Trophoblast cell (in vitro differentiated cells and primary cell): ENCODE measurements around the gene HADHB.
"Not testable (repeated sequence)": the region's sequence is repeated elsewhere in the genome, so short reads cannot be mapped to it uniquely, and the experiment has no call there.

ENCODE experiments used
- DNase-seq, 2 donors: peaks; one replicate each; pipeline ENCODE4 v3.0.0-alpha.2; 2016
- H2AFZ ChIP-seq: 2 replicates; pipeline ENCODE4 v1.6.1; 2013; ENCODE audit warnings: low read length, moderate library complexity, mild to moderate bottlenecking; ENCODE audit not compliant: insufficient read depth, poor library complexity
- H2AK5ac ChIP-seq: 2 replicates; pipeline ENCODE4 v1.6.1; 2013; ENCODE audit warnings: mild to moderate bottlenecking, low read length
- H2BK120ac ChIP-seq: 2 replicates; pipeline ENCODE4 v1.6.1; 2013; ENCODE audit warnings: low read length, mild to moderate bottlenecking, moderate library complexity; ENCODE audit not compliant: insufficient read depth, poor library complexity
- H2BK12ac ChIP-seq: 2 replicates; pipeline ENCODE4 v1.6.1; 2013; ENCODE audit warnings: mild to moderate bottlenecking, low read length, moderate library complexity
- H2BK5ac ChIP-seq: 2 replicates; pipeline ENCODE4 v1.6.1; 2013; ENCODE audit warnings: low read length, low read depth, moderate library complexity, mild to moderate bottlenecking; ENCODE audit not compliant: poor library complexity
- H3K14ac ChIP-seq: 2 replicates; pipeline ENCODE4 v1.6.1; 2013; ENCODE audit warnings: mild to moderate bottlenecking, low read length
- H3K18ac ChIP-seq: 2 replicates; pipeline ENCODE4 v1.6.1; 2013; ENCODE audit warnings: mild to moderate bottlenecking, low read length
- H3K23ac ChIP-seq: 2 replicates; pipeline ENCODE4 v1.6.1; 2013; ENCODE audit warnings: low read length
- H3K27ac ChIP-seq: 2 replicates; pipeline ENCODE4 v1.5.1; 2013; ENCODE audit warnings: low read depth, mild to moderate bottlenecking, inconsistent platforms, low read length, moderate library complexity
- H3K27me3 ChIP-seq: 2 replicates; pipeline ENCODE4 v1.6.1; 2013; ENCODE audit warnings: inconsistent platforms, mild to moderate bottlenecking, low read length, moderate library complexity; ENCODE audit not compliant: insufficient read depth
- H3K36me3 ChIP-seq, 2 experiments: 1 replicate in 1 of 2; 2 replicates in 1 of 2; pipeline ENCODE4 v1.6.1; 2013; ENCODE audit warnings: low read length in 2 of 2, mild to moderate bottlenecking in 2 of 2, moderate library complexity in 1 of 2; ENCODE audit not compliant: insufficient read depth in 2 of 2, control insufficient read depth in 1 of 2
- H3K4ac ChIP-seq: 2 replicates; pipeline ENCODE4 v1.6.1; 2013; ENCODE audit warnings: low read depth, mild to moderate bottlenecking, low read length, moderate library complexity
- H3K4me1 ChIP-seq, 2 experiments: 1 replicate in 1 of 2; 2 replicates in 1 of 2; pipeline ENCODE4 v1.6.1; 2013; ENCODE audit warnings: low read length in 2 of 2, mild to moderate bottlenecking in 2 of 2, moderate library complexity in 1 of 2; ENCODE audit not compliant: insufficient read depth in 2 of 2, control insufficient read depth in 1 of 2
- H3K4me2 ChIP-seq: 2 replicates; pipeline ENCODE4 v1.6.1; 2013; ENCODE audit warnings: inconsistent platforms, mild to moderate bottlenecking, low read length, moderate library complexity
- H3K4me3 ChIP-seq: 2 replicates; pipeline ENCODE4 v1.5.1; 2013; ENCODE audit warnings: mild to moderate bottlenecking, low read depth, low read length, inconsistent platforms
- H3K79me1 ChIP-seq: one replicate; pipeline ENCODE4 v1.6.1; 2013; ENCODE audit warnings: low read length
- H3K79me2 ChIP-seq: 2 replicates; pipeline ENCODE4 v1.6.1; 2013; ENCODE audit warnings: low read length, mild to moderate bottlenecking; ENCODE audit not compliant: control insufficient read depth, insufficient read depth, poor library complexity
- H3K9ac ChIP-seq: 2 replicates; pipeline ENCODE4 v1.6.1; 2013; ENCODE audit warnings: mild to moderate bottlenecking, low read length
- H3K9me3 ChIP-seq: 2 replicates; pipeline ENCODE4 v1.6.1; 2013; ENCODE audit warnings: low read depth, mild to moderate bottlenecking, control low read depth, inconsistent platforms, low read length; ENCODE audit not compliant: insufficient read depth
- H4K12ac ChIP-seq: 2 replicates; pipeline ENCODE4 v1.6.1; 2013; ENCODE audit warnings: low read depth, mild to moderate bottlenecking, low read length, moderate library complexity
- H4K8ac ChIP-seq: 2 replicates; pipeline ENCODE4 v1.6.1; 2013; ENCODE audit warnings: low read depth, mild to moderate bottlenecking, low read length, moderate library complexity
- H4K91ac ChIP-seq: one replicate; pipeline ENCODE4 v1.6.1; 2013; ENCODE audit warnings: low read depth, mild to moderate bottlenecking, low read length, moderate library complexity
- WGBS: extraction: QIAGEN DNeasy Blood & Tissue Kit; methylation state at CpG from one replicate; pipeline ENCODE4 v1.1.7; 2013; ENCODE audit warnings: missing lambda C conversion rate; ENCODE audit not compliant: insufficient read length, insufficient coverage; ENCODE audit errors: extremely low coverage; 5-methylcytosine and 5-hydroxymethylcytosine counted together

HADHB gene

DNA sequence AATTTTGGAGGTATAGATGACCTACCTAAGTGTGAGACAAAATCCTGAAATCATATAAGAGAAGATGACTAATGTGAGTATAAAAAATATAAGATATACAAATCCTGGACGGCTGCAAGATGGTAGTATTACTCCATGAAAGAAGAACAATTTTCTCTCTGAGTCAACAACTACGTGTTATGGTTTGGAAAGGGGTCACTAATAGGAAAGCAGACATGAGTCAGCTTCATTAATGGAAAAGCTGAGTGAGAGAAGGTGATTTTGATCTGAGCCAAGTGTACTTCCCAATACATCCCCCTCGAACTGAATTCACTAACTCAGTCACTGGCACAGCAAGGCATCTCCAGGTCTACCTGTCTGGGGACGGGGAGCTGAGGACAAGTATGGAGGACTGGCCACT is 81.1 kb downstream of the HADHB start:
- Histone ChIP-seq H4K91ac (no peak overlapping the region), H3K18ac (no peak overlapping the region)

GRCh38 chr2:26326514-26326913 is 81.8 kb downstream of the HADHB start:
- no peak overlapping the region for H3K27ac ChIP-seq
- no peak overlapping the region for H3K9ac ChIP-seq
- DNase-seq = no peak
- no peak overlapping the region for H2AK5ac ChIP-seq
- no peaks in the 10 kb centered on the region for H3K27me3 ChIP-seq
- H3K18ac ChIP-seq = no peak overlapping the region
- no peak overlapping the region for H4K12ac ChIP-seq
- H3K79me2 ChIP-seq = no peaks in the 10 kb centered on the region
- no peak overlapping the region for H3K23ac ChIP-seq
- no peak overlapping the region for H3K4me2 ChIP-seq
- WGBS = no CpG with 5 or more reads among the region's 1 CpG
- no peak overlapping the region for H4K8ac ChIP-seq
- H4K91ac ChIP-seq = no peak overlapping the region
- no peaks in the 10 kb centered on the region for H3K4me1 ChIP-seq
- no peak overlapping the region for H2AFZ ChIP-seq
- H3K79me1 ChIP-seq = no peaks in the 10 kb centered on the region
- no peak overlapping the region for H2BK120ac ChIP-seq
- no peaks in the 10 kb centered on the region for H3K9me3 ChIP-seq
- no peak overlapping the region for H3K4me3 ChIP-seq
- H3K4ac ChIP-seq = no peak overlapping the region
- H2BK5ac ChIP-seq = no peak overlapping the region
- H2BK12ac ChIP-seq = no peak overlapping the region
- no peaks in the 10 kb centered on the region for H3K36me3 ChIP-seq
- no peak overlapping the region for H3K14ac ChIP-seq

More for the DNA sequence above, 81.1 kb downstream of the HADHB start:
- H3K79me1 ChIP-seq = no peaks in the 10 kb centered on the region
- DNase-seq = no peak
- no peak overlapping the region for H3K23ac ChIP-seq
- no peak overlapping the region for H3K4ac ChIP-seq
- no peak overlapping the region for H2AK5ac ChIP-seq
- H2AFZ ChIP-seq = no peak overlapping the region
- no peaks in the 10 kb centered on the region for H3K36me3 ChIP-seq
- no peak overlapping the region for H3K4me3 ChIP-seq
- no peak overlapping the region for H2BK5ac ChIP-seq
- no peak overlapping the region for H2BK120ac ChIP-seq
- H3K9me3 ChIP-seq = no peaks in the 10 kb centered on the region
- H2BK12ac ChIP-seq = no peak overlapping the region
- no peak overlapping the region for H4K12ac ChIP-seq
- no peak overlapping the region for H4K8ac ChIP-seq
- H3K9ac ChIP-seq = no peak overlapping the region
- no peaks in the 10 kb centered on the region for H3K27me3 ChIP-seq
- no CpG with 5 or more reads among the region's 4 CpGs for WGBS
- no peak overlapping the region for H3K27ac ChIP-seq
- no peaks in the 10 kb centered on the region for H3K79me2 ChIP-seq
- no peak overlapping the region for H3K14ac ChIP-seq
- H3K4me2 ChIP-seq = no peak overlapping the region
- no peaks in the 10 kb centered on the region for H3K4me1 ChIP-seq

GRCh38 chr2:26327291-26328272 is 82.8 kb downstream of the HADHB start:
- no CpG with 5 or more reads among the region's 5 CpGs for WGBS
- DNase-seq = no peak
- H3K4ac ChIP-seq = no peak overlapping the region

DNA sequence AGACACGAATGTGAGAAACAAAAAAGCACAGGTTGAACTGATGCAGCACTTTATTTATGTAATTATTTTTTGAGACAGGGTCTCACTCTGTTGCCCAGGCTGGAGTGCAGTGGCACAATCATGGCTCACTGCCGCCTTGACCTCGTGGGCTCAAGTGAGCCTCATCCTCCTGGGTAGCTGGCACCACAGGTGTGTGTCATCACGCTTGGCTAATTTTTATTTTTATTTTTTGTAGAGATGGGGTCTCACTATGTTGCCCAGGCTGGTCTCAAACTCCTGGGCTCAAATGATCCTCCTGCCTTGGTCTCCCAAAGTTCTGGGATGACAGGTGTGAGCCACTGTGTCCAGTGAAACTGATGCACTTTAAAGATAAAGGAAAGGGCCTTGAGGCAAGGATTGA is 84.3 kb downstream of the HADHB start:
- H3K23ac ChIP-seq = not testable (repeated sequence)

More at GRCh38 chr2:26327291-26328272, 82.8 kb downstream of the HADHB start:
- Histone ChIP-seq H2BK120ac (no peak overlapping the region), H3K4me2 (no peak overlapping the region), H2BK12ac (no peak overlapping the region), H3K79me2 (no peaks in the 10 kb centered on the region), H3K9ac (no peak overlapping the region), H4K8ac (no peak overlapping the region), H2AK5ac (no peak overlapping the region), H4K91ac (no peak overlapping the region), H3K27ac (no peak overlapping the region), H3K14ac (no peak overlapping the region), H3K4me1 (no peaks in the 10 kb centered on the region), H2BK5ac (no peak overlapping the region), H3K27me3 (no peaks in the 10 kb centered on the region), H2AFZ (no peak overlapping the region), H3K18ac (no peak overlapping the region), H3K79me1 (no peaks in the 10 kb centered on the region), H3K4me3 (no peak overlapping the region), H3K23ac (no peak overlapping the region), H3K9me3 (no peaks in the 10 kb centered on the region), H3K36me3 (no peaks in the 10 kb centered on the region), H4K12ac (no peak overlapping the region)

More for the DNA sequence above, 84.3 kb downstream of the HADHB start:
- H3K4ac ChIP-seq, H2AK5ac ChIP-seq, H3K27me3 ChIP-seq, H3K18ac ChIP-seq, H3K9ac ChIP-seq, H3K79me2 ChIP-seq, H4K8ac ChIP-seq, H3K9me3 ChIP-seq, DNase-seq, H3K14ac ChIP-seq, H2BK5ac ChIP-seq, H2BK12ac ChIP-seq, H3K4me3 ChIP-seq, H2BK120ac ChIP-seq, H4K91ac ChIP-seq, H3K4me2 ChIP-seq, H3K36me3 ChIP-seq, H4K12ac ChIP-seq, H3K27ac ChIP-seq, H3K79me1 ChIP-seq, H3K4me1 ChIP-seq, H2AFZ ChIP-seq: not testable (repeated sequence)
- WGBS = no CpG with 5 or more reads among the region's 4 CpGs
